ENCODE data around the gene TEAD1. TPM values are rescaled to one million over a fixed set of nuclear protein-coding genes. Genes with fewer than 3 reads are reported as not detected.
A peak's percentile ranks its signal among the peaks of the same experiment; 100 is the strongest.

The TEAD1 gene
- total RNA-seq = 10 to 100 TPM; 59.2 to 84.1 (median 73.9) TPM
- polyA plus RNA-seq = 10 to 100 TPM; 20.0 to 30.9 TPM
- long read RNA-seq, donor 1, full-length matches to known transcripts = 4 of 38 reads
- long read RNA-seq, donor 1, partial matches to known transcripts = 9 of 38 reads
- long read RNA-seq, donor 1, other reads (novel, unspliced or antisense) = 25 of 38 reads
- long read RNA-seq, donor 2, partial matches to known transcripts = 0 of 2 reads
- long read RNA-seq, donor 2, other reads (novel, unspliced or antisense) = 0 of 2 reads
- long read RNA-seq, donor 3, partial matches to known transcripts = 0 of 22 reads
- long read RNA-seq, donor 3, other reads (novel, unspliced or antisense) = 21 of 22 reads

- intact Hi-C loops (cut with DNase I) = loop anchor here (1.0 to 10.0 kb wide), 5 partner anchors 18 to 259 kb away; no protein-coding TSS in a partner anchor
- H3K27ac ChIP-seq = peak within 1 kb of the TSS; percentile 94 to 99
- H3K4me1 ChIP-seq (ENCODE audit: insufficient read depth) = peaks cover 2% of the 10 kb centered on the region
- H3K36me3 ChIP-seq = no peaks in the 10 kb centered on the region
- 0 to 1% (median 1%) methylated on average over 23 to 95 of the region's 95 CpGs for WGBS, 3 donors
- no peaks in the 10 kb centered on the region for H3K9me3 ChIP-seq
- TF ChIP-seq CTCF (IDR thresholded peaks at IDR 0.05) (peak in 2 of 3 donors; percentile 25 to 39), POLR2A (IDR thresholded peaks at IDR 0.05) (peak; percentile 67), EP300 (IDR thresholded peaks at IDR 0.05) (no peak)
- H3K27me3 ChIP-seq = no peaks in the 10 kb centered on the region
- DNase-seq = peak; percentile 97 to 100 (median 99)
- peak within 1 kb of the TSS; percentile 52 for H3K4me3 ChIP-seq
Measured at GRCh38 chr11:12673924-12674570, at the start of gene TEAD1. Gene TEAD1, plus strand, starts transcription at chr11:12674421.

GRCh38 chr11:12624595-12624994 is 49.6 kb upstream of the TEAD1 start:
- H3K27ac ChIP-seq = no peak overlapping the region
- no peaks in the 10 kb centered on the region for H3K27me3 ChIP-seq
- H3K4me3 ChIP-seq = no peak overlapping the region
- intact Hi-C loops (cut with DNase I) = no loop called here
- no peak for DNase-seq
- H3K4me1 ChIP-seq (ENCODE audit: insufficient read depth) = no peaks in the 10 kb centered on the region
- WGBS, 3 donors = 91 to 93% (median 93%) methylated on average over 4 of the region's 4 CpGs
- TF ChIP-seq CTCF (IDR thresholded peaks at IDR 0.05) (no peak), POLR2A (IDR thresholded peaks at IDR 0.05) (no peak), EP300 (IDR thresholded peaks at IDR 0.05) (no peak)
- H3K9me3 ChIP-seq = no peaks in the 10 kb centered on the region
- H3K36me3 ChIP-seq = no peaks in the 10 kb centered on the region

GRCh38 chr11:12625438-12626071 is 48.7 kb upstream of the TEAD1 start:
- no peak overlapping the region for H3K4me3 ChIP-seq
- intact Hi-C loops (cut with DNase I) = no loop called here
- TF ChIP-seq POLR2A (IDR thresholded peaks at IDR 0.05) (no peak), EP300 (IDR thresholded peaks at IDR 0.05) (no peak), CTCF (IDR thresholded peaks at IDR 0.05) (no peak)
- 66 to 68% (median 66%) methylated on average over 4 of the region's 4 CpGs for WGBS, 3 donors
- H3K4me1 ChIP-seq (ENCODE audit: insufficient read depth) = no peaks in the 10 kb centered on the region
- no peaks in the 10 kb centered on the region for H3K9me3 ChIP-seq
- H3K27ac ChIP-seq = no peak overlapping the region
- DNase-seq = no peak
- H3K36me3 ChIP-seq = no peaks in the 10 kb centered on the region
- H3K27me3 ChIP-seq = no peaks in the 10 kb centered on the region

GRCh38 chr11:12626616-12627015 is 47.6 kb upstream of the TEAD1 start:
- no peak overlapping the region for H3K27ac ChIP-seq
- no peak for DNase-seq
- intact Hi-C loops (cut with DNase I) = no loop called here
- TF ChIP-seq EP300 (IDR thresholded peaks at IDR 0.05) = no peak
- TF ChIP-seq POLR2A (IDR thresholded peaks at IDR 0.05) = no peak
- no peak for TF ChIP-seq CTCF (IDR thresholded peaks at IDR 0.05)
- no peaks in the 10 kb centered on the region for H3K36me3 ChIP-seq
- 89 to 96% (median 89%) methylated on average over 4 to 5 of the region's 5 CpGs for WGBS, 3 donors
- H3K4me1 ChIP-seq (ENCODE audit: insufficient read depth) = no peaks in the 10 kb centered on the region
- no peaks in the 10 kb centered on the region for H3K9me3 ChIP-seq
- no peaks in the 10 kb centered on the region for H3K27me3 ChIP-seq
- no peak overlapping the region for H3K4me3 ChIP-seq
